Measurements from ENCODE around the gene CHAF1A.

The CHAF1A gene

GRCh38 chr19:4369888-4370260 lies 32.6 kb upstream of the CHAF1A start:
- TF ChIP-seq CTCF (IDR thresholded peaks at IDR 0.05; ENCODE audit: borderline replicate concordance, extremely low read depth, low read length, poor library complexity, severe bottlenecking): peak; percentile 36
- no peak for TF ChIP-seq EZH2 (IDR thresholded peaks at IDR 0.05; ENCODE audit: borderline replicate concordance, low read depth, low read length, severe bottlenecking)
- no peaks in the 10 kb centered on the region; the same call in 1 of the 2 replicates for H3K4me1 ChIP-seq (ENCODE audit: insufficient read depth, low read length)
- H3K36me3 ChIP-seq (ENCODE audit: insufficient read depth, low read length): peaks cover 37% of the 10 kb centered on the region
- no peak overlapping the region for H2AFZ ChIP-seq (ENCODE audit: low read depth, low read length)
- H3K9me3 ChIP-seq (ENCODE audit: insufficient read depth, low read length, severe bottlenecking): no peaks in the 10 kb centered on the region
- no peak overlapping the region for H3K4me3 ChIP-seq (ENCODE audit: low read depth in 1 of 2, low read length in 2 of 2)
- ATAC-seq (ENCODE audit: insufficient read depth, low read depth) (peak; percentile 58), DNase-seq (peak; percentile 51)
- H3K9ac ChIP-seq (ENCODE audit: low read depth, low read length): no peak overlapping the region
- no peak overlapping the region for H3K4me2 ChIP-seq (ENCODE audit: insufficient read depth, low read length)
- peaks cover 88% of the 10 kb centered on the region for H4K20me1 ChIP-seq (ENCODE audit: insufficient read depth, low read length)
- peaks cover 70% of the 10 kb centered on the region for H3K79me2 ChIP-seq (ENCODE audit: insufficient read depth, low read length)
- H3K27me3 ChIP-seq (ENCODE audit: insufficient read depth, low read length, poor library complexity): no peaks in the 10 kb centered on the region
- no peak overlapping the region for H3K27ac ChIP-seq (ENCODE audit: low read length)

GRCh38 chr19:4370418-4371041 lies 31.9 kb upstream of the CHAF1A start:
- H3K27ac ChIP-seq (ENCODE audit: low read length): 0 out of 2 replicates have a peak overlapping the region, but pooled peaks have one; percentile 7
- ATAC-seq (ENCODE audit: insufficient read depth, low read depth) (no peak), DNase-seq (no peak)
- H2AFZ ChIP-seq (ENCODE audit: low read depth, low read length): no peak overlapping the region
- peaks cover 76% of the 10 kb centered on the region for H3K79me2 ChIP-seq (ENCODE audit: insufficient read depth, low read length)
- no peaks in the 10 kb centered on the region for H3K27me3 ChIP-seq (ENCODE audit: insufficient read depth, low read length, poor library complexity)
- H4K20me1 ChIP-seq (ENCODE audit: insufficient read depth, low read length): peaks cover 88% of the 10 kb centered on the region
- no peak overlapping the region for H3K9ac ChIP-seq (ENCODE audit: low read depth, low read length)
- peaks cover 31% of the 10 kb centered on the region for H3K36me3 ChIP-seq (ENCODE audit: insufficient read depth, low read length)
- no peak overlapping the region for H3K4me2 ChIP-seq (ENCODE audit: insufficient read depth, low read length)
- H3K9me3 ChIP-seq (ENCODE audit: insufficient read depth, low read length, severe bottlenecking): no peaks in the 10 kb centered on the region
- no peak for TF ChIP-seq CTCF (IDR thresholded peaks at IDR 0.05; ENCODE audit: borderline replicate concordance, extremely low read depth, low read length, poor library complexity, severe bottlenecking)
- TF ChIP-seq EZH2 (IDR thresholded peaks at IDR 0.05; ENCODE audit: borderline replicate concordance, low read depth, low read length, severe bottlenecking): no peak
- H3K4me3 ChIP-seq (ENCODE audit: low read depth in 1 of 2, low read length in 2 of 2): no peak overlapping the region
- H3K4me1 ChIP-seq (ENCODE audit: insufficient read depth, low read length): no peaks in the 10 kb centered on the region; the same call in 1 of the 2 replicates

- DNase-seq (no peak), ATAC-seq (ENCODE audit: insufficient read depth, low read depth) (no peak)
- peaks cover 86% of the 10 kb centered on the region for H3K79me2 ChIP-seq (ENCODE audit: insufficient read depth, low read length)
- H3K36me3 ChIP-seq (ENCODE audit: insufficient read depth, low read length): peaks cover 21% of the 10 kb centered on the region
- no peak overlapping the region for H3K4me3 ChIP-seq (ENCODE audit: low read depth in 1 of 2, low read length in 2 of 2)
- H3K4me2 ChIP-seq (ENCODE audit: insufficient read depth, low read length): no peak overlapping the region
- no peaks in the 10 kb centered on the region for H3K9me3 ChIP-seq (ENCODE audit: insufficient read depth, low read length, severe bottlenecking)
- no peak overlapping the region for H3K27ac ChIP-seq (ENCODE audit: low read length)
- no peak for TF ChIP-seq CTCF (IDR thresholded peaks at IDR 0.05; ENCODE audit: borderline replicate concordance, extremely low read depth, low read length, poor library complexity, severe bottlenecking)
- TF ChIP-seq EZH2 (IDR thresholded peaks at IDR 0.05; ENCODE audit: borderline replicate concordance, low read depth, low read length, severe bottlenecking): no peak
- H4K20me1 ChIP-seq (ENCODE audit: insufficient read depth, low read length): peaks cover 89% of the 10 kb centered on the region
- H3K27me3 ChIP-seq (ENCODE audit: insufficient read depth, low read length, poor library complexity): no peaks in the 10 kb centered on the region
- H3K4me1 ChIP-seq (ENCODE audit: insufficient read depth, low read length): no peaks in the 10 kb centered on the region; the same call in 1 of the 2 replicates
- no peak overlapping the region for H3K9ac ChIP-seq (ENCODE audit: low read depth, low read length)
- no peak overlapping the region for H2AFZ ChIP-seq (ENCODE audit: low read depth, low read length)
Observed at GRCh38 chr19:4371247-4372164, 30.9 kb upstream of the CHAF1A start.
